HT-29 (cell line): Measurements from ENCODE around the gene KCNA3. TPM values are rescaled to one million over a fixed set of nuclear protein-coding genes. Genes with fewer than 3 reads are reported as not detected.
"Not testable (repeated sequence)": the region's sequence is repeated elsewhere in the genome, so short reads cannot be mapped to it uniquely, and the experiment has no call there.

ENCODE experiments used
- DNase-seq: peaks from one replicate; pipeline ENCODE4 v3.0.0-alpha.2; 2015; ENCODE audit warnings: low spot score
- total RNA-seq: library from RNA; depleted of rRNA; stranded (reverse); fragments of >200 nt; shearing (Covaris generic); gene quantifications from 2 replicates; pipeline ENCODE4 v1.2.3, GENCODE V29; 2014

Gene KCNA3
- total RNA-seq, 1 experiment from 2014 or later: not detected

GRCh38 chr1:110680036-110680735, 5.4 kb upstream of the KCNA3 start:
- DNase-seq: no peak

- no peak for DNase-seq
Observed at GRCh38 chr1:110677526-110677925, 2.8 kb upstream of the KCNA3 start.

- DNase-seq: no peak
Observed at GRCh38 chr1:110676970-110677369, 2.2 kb upstream of the KCNA3 start.

DNA sequence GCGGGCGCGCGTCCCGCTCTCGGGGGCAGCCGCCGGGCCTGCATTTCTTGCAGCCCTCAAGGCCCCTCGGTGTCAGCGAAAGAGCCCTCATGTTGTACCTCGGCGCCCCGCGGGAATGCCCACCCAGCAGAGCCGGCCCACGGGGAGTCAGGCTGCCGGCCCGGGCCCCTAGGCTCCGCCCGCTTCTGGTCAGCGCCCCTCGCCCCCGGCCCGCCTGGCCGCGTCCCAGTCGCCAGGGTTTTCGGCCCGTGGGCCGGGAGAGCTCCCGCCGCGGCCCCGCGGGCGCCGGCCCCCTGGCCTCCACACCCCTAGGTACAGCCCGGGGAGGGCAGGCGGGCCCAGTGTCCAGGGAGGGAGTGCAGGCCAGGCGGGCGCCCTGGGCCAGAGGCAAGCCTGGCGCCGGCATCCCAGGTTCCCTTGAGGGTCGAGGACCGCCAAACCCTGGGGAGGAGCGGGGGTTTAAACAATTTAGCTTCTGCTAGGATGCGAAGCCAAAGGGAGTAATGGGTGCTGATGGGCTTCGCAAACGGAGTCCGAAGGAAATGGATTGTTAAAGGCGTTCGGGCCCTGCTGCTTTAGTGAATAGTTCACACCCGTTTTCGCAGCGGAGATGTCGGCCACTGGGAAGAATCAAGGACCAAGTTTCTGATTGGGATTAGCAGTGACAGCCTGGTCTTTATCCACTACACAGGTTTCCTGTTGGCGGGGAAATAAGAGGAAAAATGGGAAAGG, 486 bp upstream of the KCNA3 start:
- DNase-seq: no peak

- no peak for DNase-seq
Observed at GRCh38 chr1:110673805-110674336, 869 bp downstream of the KCNA3 start.

GRCh38 chr1:110673197-110673701, 1.5 kb downstream of the KCNA3 start:
- no peak for DNase-seq

- DNase-seq: no peak
Observed at GRCh38 chr1:110672753-110673108, 2.0 kb downstream of the KCNA3 start.

DNA sequence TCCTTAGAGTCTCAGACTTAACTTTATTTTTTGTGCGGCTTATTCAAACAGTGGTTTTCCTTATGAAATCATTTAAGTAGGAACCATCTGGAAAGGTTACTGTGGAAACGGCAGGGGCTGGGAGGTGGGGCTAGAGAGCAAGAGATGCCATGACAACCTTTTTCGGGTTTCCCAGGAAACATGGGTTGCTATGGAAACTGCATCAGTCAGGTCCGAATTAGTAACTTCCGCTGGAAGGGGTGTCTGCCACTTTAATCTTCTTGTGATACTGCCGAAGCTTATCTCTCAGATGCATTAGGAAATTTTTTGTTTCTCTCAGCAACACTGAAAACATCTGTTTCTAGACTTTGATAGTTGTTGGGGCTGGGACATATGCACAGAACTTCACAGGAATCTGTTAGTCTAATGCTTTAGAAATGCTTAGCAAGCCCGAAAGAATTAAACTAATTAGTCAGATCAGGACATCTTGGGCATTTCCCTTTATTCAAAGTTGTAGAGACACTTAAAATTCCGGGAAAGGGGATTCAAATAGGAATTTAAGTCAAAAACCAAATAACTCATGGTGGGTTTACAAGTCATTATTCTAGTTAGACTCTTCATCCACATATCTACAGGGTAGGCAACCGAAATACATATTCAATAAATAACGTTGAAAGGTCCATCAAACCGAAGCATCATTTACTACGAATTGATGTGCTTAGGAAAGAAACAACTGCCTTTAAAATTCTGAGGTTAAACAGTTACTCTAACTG, 2.6 kb downstream of the KCNA3 start:
- no peak for DNase-seq

DNA sequence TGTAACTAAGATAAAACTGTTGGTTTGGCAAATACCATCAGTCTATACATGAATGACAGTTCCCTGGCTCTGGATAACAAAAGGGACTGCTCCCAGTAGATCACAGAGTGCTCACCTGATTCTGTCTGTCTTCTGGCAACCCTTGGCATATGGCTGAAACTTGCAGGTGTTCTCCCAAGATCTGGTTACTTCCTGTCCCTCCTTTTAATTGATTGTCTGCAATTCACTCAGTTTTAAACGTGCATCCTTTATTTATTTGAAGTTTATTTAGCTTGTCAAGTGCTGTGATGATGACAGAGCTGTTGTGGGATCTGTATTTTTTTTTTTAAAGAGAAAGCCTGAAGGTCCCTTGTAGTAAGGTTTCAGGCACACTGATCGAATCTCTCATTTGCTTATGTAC, 3.4 kb downstream of the KCNA3 start:
- DNase-seq: no peak

- DNase-seq: no peak
Observed at GRCh38 chr1:110668549-110668948, 6.2 kb downstream of the KCNA3 start.

- DNase-seq: no peak
Observed at GRCh38 chr1:110667776-110668175, 7.0 kb downstream of the KCNA3 start.

- no peak for DNase-seq
Observed at GRCh38 chr1:110663241-110663640, 11.5 kb downstream of the KCNA3 start.

GRCh38 chr1:110659559-110659958, 15.2 kb downstream of the KCNA3 start:
- DNase-seq: not testable (repeated sequence)

GRCh38 chr1:110657351-110657750, 17.4 kb downstream of the KCNA3 start:
- DNase-seq: no peak

DNA sequence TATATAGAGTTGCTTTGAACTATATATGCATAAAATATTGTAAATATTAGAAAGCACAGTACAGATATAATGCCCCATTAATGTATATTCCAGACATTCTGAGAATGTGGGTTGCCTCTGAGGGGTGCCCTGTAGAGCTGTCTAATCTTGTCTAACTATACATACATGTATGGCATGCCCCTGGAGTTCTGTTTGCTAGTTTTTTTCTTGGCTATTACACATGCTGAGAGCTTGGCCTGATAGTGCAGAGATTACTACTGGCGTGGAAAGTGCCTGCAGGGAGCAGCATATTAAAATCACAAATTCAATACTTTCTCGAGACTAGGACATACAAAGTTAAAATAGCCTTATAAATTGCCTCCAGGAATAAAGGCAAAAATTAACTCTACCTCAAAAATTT, 24.1 kb downstream of the KCNA3 start:
- DNase-seq: no peak

GRCh38 chr1:110648417-110648816, 26.3 kb downstream of the KCNA3 start:
- DNase-seq: no peak

- no peak for DNase-seq
Observed at GRCh38 chr1:110647254-110647891, 27.4 kb downstream of the KCNA3 start.

DNA sequence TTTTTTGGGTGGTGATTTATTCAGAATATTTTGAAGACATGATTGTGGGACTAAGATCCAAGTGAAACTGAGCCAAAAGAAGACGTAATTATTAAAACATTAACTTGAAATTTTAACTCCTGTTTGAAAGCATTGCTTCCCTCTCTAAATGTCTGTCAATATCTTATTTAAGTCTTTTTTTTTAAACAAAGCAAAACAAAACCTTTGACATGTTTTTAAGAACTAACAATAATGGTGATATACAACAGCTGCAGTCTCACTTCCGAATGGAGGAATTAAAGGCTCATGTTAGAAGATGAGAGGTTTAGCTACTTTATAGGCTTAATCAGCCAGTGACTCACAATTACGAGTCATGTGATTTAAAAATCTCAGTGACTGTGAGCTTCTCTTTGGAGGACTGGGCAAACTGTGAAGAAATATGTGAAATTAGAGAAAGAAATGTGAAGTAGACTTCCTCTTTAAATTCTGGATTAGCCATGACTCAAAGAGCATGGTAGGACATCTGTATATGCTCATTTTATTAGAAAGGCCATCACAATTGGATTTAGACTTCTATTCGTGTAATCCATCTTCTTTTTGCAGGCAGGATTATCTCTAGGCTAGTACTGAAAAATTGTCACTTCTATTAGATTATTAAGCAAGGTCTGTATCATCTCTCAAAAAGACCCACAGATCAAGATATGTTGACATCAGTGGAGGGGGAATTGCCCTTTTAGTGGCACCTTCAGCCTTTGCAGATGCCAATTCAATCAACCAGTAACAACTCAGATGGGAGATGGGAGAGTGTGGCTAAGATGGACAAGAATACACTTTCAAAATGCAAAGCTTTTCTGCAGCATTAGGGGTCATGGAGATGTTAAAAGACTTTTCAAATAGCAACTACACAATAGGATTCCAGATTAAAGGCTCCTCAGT, 28.7 kb downstream of the KCNA3 start:
- no peak for DNase-seq

GRCh38 chr1:110645211-110645610, 29.5 kb downstream of the KCNA3 start:
- DNase-seq: no peak

DNA sequence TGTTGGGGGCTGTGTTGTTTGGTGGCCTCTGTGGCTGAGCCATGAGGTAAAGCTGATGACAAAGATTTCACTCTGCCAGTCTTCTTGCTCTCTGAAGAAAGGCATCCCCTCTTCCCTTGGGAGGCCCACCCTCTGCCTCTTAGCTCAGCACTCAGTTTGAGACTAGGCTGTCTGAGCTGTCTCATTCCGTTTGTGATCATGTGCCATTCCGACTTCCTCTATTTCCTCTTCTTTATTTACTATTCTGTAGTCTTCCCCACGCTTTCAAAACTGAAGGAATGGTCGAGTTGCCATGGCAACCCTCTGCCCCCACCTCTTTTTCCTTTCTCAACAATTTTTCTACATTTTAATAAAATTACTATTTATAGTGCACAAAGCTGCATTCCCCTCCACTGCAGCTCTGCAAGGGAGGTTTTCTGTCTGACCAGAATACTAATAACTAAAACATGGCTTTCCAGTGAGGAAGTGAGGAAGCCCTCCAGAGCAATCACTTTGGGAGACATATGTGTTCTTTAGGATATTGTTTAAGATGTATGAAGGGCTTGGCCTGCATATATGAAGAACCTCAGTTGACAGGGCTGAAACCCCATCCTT, 30.8 kb downstream of the KCNA3 start:
- no peak for DNase-seq
